Smooth muscle cell (in vitro differentiated cells): ENCODE measurements around the gene TRIM50. TPM values are rescaled to one million over a fixed set of nuclear protein-coding genes. Genes with fewer than 3 reads are reported as not detected.
"Not testable (repeated sequence)": the region's sequence is repeated elsewhere in the genome, so short reads cannot be mapped to it uniquely, and the experiment has no call there.

Source experiments
- DNase-seq: peaks from one replicate; lab custom pipeline; 2025; ENCODE audit not compliant: unreplicated experiment; lab: John Stamatoyannopoulos, UW
- H2AFZ ChIP-seq: fragments of 200-600 bp; sonication (generic); 2 replicates; pipeline ENCODE4 v1.6.0; 2016; ENCODE audit warnings: antibody characterized with exemption, low read depth, mild to moderate bottlenecking
- H3F3A ChIP-seq: fragments of 200-600 bp; sonication (generic); 2 replicates; pipeline ENCODE4 v1.6.0; 2017; ENCODE audit warnings: antibody characterized with exemption, low read depth
- H3K27ac ChIP-seq: fragments of 200-600 bp; sonication (generic); 2 replicates; pipeline ENCODE4 v1.5.1; 2016; ENCODE audit warnings: low read depth, mild to moderate bottlenecking
- H3K27me3 ChIP-seq: fragments of 200-600 bp; sonication (generic); 2 replicates; pipeline ENCODE4 v1.6.1; 2016; ENCODE audit warnings: low read depth, mild to moderate bottlenecking
- H3K36me3 ChIP-seq: fragments of 200-600 bp; sonication (generic); 2 replicates; pipeline ENCODE4 v1.5.1; 2016; ENCODE audit warnings: low read depth
- H3K4me1 ChIP-seq: fragments of 200-600 bp; sonication (generic); 2 replicates; pipeline ENCODE4 v1.5.1; 2016; ENCODE audit warnings: low read depth
- H3K4me2 ChIP-seq: fragments of 200-600 bp; sonication (generic); 2 replicates; pipeline ENCODE4 v1.6.0; 2016; ENCODE audit warnings: mild to moderate bottlenecking
- H3K4me3 ChIP-seq: fragments of 200-600 bp; sonication (generic); 2 replicates; pipeline ENCODE4 v1.5.1; 2016; ENCODE audit warnings: mild to moderate bottlenecking
- H3K79me2 ChIP-seq: fragments of 200-600 bp; sonication (generic); 2 replicates; pipeline ENCODE4 v1.6.0; 2016; ENCODE audit warnings: low read depth, mild to moderate bottlenecking
- H3K9ac ChIP-seq: fragments of 200-600 bp; sonication (generic); 2 replicates; pipeline ENCODE4 v1.6.0; 2016; ENCODE audit warnings: low read depth
- H3K9me3 ChIP-seq: fragments of 200-600 bp; sonication (generic); replicated peaks from 2 replicates; pipeline ENCODE4 v1.5.1; 2016; ENCODE audit warnings: low read depth
- H4K20me1 ChIP-seq: fragments of 200-600 bp; sonication (generic); 2 replicates; pipeline ENCODE4 v1.6.0; 2016; ENCODE audit warnings: low read depth
- WGBS: methylation state at CpG from one replicate; pipeline ENCODE4 v1.1.7; 2016; ENCODE audit warnings: low lambda C conversion rate; 5-methylcytosine and 5-hydroxymethylcytosine counted together
- polyA plus RNA-seq: library from polyadenylated mRNA; unstranded; fragments of >200 nt; fragmentation: Nextera tagmentation; extraction: Ambion mirVana; gene quantifications from 2 replicates; pipeline ENCODE4 v1.2.1, GENCODE V29; 2016
- small RNA-seq: library from RNA; depleted of rRNA; stranded (forward); fragments of <200 nt; gene quantifications from one replicate; pipeline ENCODE3, GENCODE V24; 2014
- total RNA-seq: library from RNA; depleted of rRNA; stranded (reverse); fragments of >200 nt; gene quantifications from 2 replicates; pipeline ENCODE4 v1.2.3, GENCODE V29; 2014

Gene TRIM50
- total and polyA plus RNA-seq, 2 experiments from 2014 or later = not detected

DNA sequence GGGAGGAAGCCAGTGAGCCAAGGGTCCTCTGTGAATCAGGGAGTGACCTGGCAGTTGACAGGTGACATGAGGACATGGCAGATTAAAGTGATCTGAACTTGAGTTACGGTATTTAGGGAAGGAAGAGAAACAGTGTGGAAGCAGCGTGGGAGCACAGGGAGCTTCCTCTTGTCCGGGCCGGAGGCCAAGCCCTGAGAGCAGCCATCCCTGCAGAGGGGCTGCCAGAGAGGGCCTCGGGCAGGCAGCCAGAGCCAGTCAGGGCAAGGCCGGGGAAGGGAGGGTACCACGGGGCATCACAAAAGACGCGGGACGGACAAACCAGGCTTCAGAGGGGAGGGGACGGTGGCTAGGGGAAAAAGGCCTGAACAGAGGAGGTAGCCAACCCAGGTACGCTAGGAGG is 28.1 kb downstream of the TRIM50 start:
- H3F3A ChIP-seq, DNase-seq, H4K20me1 ChIP-seq, H3K79me2 ChIP-seq, H2AFZ ChIP-seq, H3K9ac ChIP-seq, H3K36me3 ChIP-seq, H3K9me3 ChIP-seq, H3K4me2 ChIP-seq, H3K27ac ChIP-seq, H3K27me3 ChIP-seq, H3K4me3 ChIP-seq, H3K4me1 ChIP-seq: not testable (repeated sequence)
- 100% methylated on average over 5 of the region's 12 CpGs for WGBS

DNA sequence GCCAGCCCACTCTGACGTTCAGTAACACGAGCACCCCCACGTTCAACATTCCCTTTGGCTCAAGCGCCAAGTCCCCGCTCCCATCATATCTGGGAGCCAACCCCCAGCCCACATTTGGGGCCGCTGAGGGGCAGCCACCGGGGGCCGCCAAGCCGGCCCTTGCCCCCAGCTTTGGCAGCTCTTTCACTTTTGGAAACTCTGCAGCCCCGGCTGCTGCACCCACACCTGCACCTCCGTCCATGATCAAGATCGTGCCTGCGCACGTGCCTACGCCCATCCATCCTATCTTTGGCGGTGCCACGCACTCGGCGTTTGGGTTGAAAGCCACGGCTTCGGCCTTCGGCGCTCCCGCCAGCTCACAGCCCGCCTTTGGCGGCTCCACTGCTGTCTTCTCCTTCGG is 30.2 kb downstream of the TRIM50 start:
- H3K4me2 ChIP-seq, H3K79me2 ChIP-seq, H3K27me3 ChIP-seq, DNase-seq, H2AFZ ChIP-seq, H3K9me3 ChIP-seq, H3K4me3 ChIP-seq, H3F3A ChIP-seq, H3K27ac ChIP-seq, H3K4me1 ChIP-seq, H4K20me1 ChIP-seq, H3K9ac ChIP-seq, H3K36me3 ChIP-seq: not testable (repeated sequence)
- WGBS = 93% methylated on average over 22 of the region's 27 CpGs

DNA sequence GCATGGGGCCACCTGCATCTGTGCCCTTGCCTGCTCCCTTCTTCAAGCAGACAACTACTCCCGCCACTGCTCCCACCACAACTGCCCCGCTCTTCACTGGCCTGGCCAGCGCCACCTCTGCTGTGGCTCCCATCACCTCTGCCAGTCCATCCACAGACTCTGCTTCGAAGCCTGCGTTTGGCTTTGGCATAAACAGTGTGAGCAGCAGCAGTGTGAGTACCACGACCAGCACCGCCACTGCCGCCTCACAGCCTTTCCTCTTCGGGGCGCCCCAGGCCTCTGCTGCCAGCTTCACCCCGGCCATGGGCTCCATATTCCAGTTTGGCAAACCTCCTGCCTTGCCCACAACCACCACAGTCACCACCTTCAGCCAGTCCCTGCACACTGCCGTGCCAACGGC is 30.6 kb downstream of the TRIM50 start:
- not testable (repeated sequence) for H3K9me3 ChIP-seq, DNase-seq, H3K36me3 ChIP-seq, H3K79me2 ChIP-seq, H3K4me2 ChIP-seq, H2AFZ ChIP-seq, H3K4me1 ChIP-seq, H3K27ac ChIP-seq, H3K9ac ChIP-seq, H3F3A ChIP-seq, H3K27me3 ChIP-seq, H4K20me1 ChIP-seq, H3K4me3 ChIP-seq
- no CpG with 5 or more reads among the region's 13 CpGs for WGBS

DNA sequence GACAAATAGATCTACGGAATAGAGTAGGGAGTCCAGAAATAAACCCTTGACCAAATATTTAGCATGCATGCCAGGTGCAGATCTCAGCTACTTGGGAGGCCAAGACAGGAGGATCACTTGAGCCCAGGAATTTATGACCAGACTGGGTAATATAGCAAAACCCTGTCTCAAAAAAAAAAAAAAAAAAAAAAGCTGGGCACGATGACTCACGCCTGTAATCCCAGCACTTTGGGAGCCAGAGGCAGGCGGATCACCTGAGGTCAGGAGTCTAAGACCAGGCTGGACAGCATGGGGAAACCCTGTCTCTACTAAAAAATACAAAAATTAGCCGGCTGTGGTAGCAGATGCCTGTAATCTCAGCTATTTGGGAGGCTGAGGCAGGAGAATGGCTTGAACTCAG is 50.7 kb downstream of the TRIM50 start:
- not testable (repeated sequence) for H3K36me3 ChIP-seq, DNase-seq, H3K9ac ChIP-seq, H3K4me1 ChIP-seq, H3F3A ChIP-seq, H3K27me3 ChIP-seq, H3K79me2 ChIP-seq, H3K9me3 ChIP-seq, H4K20me1 ChIP-seq, H3K4me2 ChIP-seq, H3K4me3 ChIP-seq, H3K27ac ChIP-seq, H2AFZ ChIP-seq
- 73% methylated on average over 3 of the region's 5 CpGs for WGBS

DNA sequence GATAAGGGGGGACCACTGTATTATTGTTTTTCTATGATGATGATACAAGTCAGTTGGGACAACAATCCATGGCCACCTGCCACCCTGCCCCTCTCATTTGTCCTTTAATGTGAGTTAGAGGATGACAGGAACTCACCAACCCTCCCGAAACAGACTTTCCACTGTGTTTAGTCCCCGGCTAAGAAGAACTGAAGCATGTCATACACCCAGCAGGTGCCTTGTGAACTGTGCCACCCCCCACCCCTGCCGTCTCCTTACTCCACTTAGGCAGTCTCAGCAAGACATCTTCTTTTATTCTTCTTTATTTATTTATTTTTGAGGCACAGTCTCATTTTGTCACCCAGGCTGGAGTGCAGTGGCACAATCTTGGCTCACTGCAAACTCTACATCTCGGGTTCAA is 60.1 kb downstream of the TRIM50 start:
- not testable (repeated sequence) for H3K9me3 ChIP-seq, H3K9ac ChIP-seq, H3K4me2 ChIP-seq, H3K36me3 ChIP-seq, H4K20me1 ChIP-seq, H3K27me3 ChIP-seq, H3K4me1 ChIP-seq, H2AFZ ChIP-seq, H3K4me3 ChIP-seq, H3K79me2 ChIP-seq, H3K27ac ChIP-seq, H3F3A ChIP-seq, DNase-seq
- whole genome bisulfite sequencing = 92% methylated on average over 4 of the region's 4 CpGs

DNA sequence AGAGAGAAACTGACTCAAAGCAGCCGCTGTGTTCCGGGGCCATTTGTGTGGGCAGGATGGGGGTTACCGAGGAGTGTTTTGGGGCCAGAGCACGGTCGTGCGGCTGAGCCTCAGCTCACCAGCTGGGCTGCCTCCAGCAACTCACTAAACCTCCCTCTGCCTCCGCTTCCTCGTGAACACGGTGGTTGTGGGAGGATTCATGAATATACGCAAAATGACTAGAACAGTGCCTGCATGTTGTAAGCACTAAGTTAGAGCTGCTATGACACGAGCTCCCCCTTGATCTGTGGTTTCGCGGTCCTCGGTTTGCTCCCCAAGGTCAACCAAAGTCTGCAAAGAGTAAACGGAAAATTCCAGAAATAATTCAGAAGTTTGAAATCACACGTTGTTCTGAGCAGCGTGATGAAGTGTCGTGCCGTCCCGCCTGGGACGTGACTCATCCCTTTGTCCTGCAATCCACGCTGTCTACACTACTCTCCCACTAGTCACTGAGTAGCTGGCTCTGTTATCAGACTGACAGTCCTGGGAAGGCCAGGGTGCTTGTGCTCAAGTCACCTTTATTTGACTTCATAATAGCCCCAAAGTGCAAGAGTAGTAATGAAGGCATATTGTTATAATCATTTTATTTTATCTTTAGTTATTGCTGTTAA is 61.0 kb downstream of the TRIM50 start:
- not testable (repeated sequence) for H3F3A ChIP-seq, H3K9ac ChIP-seq, H3K36me3 ChIP-seq, H3K27ac ChIP-seq, H3K27me3 ChIP-seq, H4K20me1 ChIP-seq, H2AFZ ChIP-seq, H3K79me2 ChIP-seq, H3K4me3 ChIP-seq, DNase-seq, H3K4me1 ChIP-seq, H3K9me3 ChIP-seq, H3K4me2 ChIP-seq
- WGBS = no CpG with 5 or more reads among the region's 22 CpGs

Small RNA genes within 50 kb of the gene (small RNA-seq; reads per million reads assigned to genes)
- not detected for gene RNU6-1080P

Other genes with a start within 250 kb of the TRIM50 start
- not detected in 2 replicates for gene SPDYE9, start 242.0 kb downstream of the TRIM50 start, total RNA-seq
- gene SPDYE9, start 242.0 kb downstream of the TRIM50 start, polyA plus RNA-seq = 0.31 TPM in 1 of 2 replicates, not detected in the other
- 16.9 and 25.2 TPM in 2 replicates for gene NSUN5, start 19.3 kb downstream of the TRIM50 start, total RNA-seq
- gene NSUN5, start 19.3 kb downstream of the TRIM50 start, polyA plus RNA-seq = 38.1 and 47.9 TPM in 2 replicates
- gene FKBP6, start 79 bp upstream of the TRIM50 start, total RNA-seq = not detected in 2 replicates
- gene FKBP6, start 79 bp upstream of the TRIM50 start, polyA plus RNA-seq = not detected in 2 replicates
- 0.58 and 1.3 TPM in 2 replicates for gene FZD9, start 105.7 kb upstream of the TRIM50 start, total RNA-seq
- gene FZD9, start 105.7 kb upstream of the TRIM50 start, polyA plus RNA-seq = 1.6 and 3.3 TPM in 2 replicates
- 43.9 and 48.8 TPM in 2 replicates for gene BAZ1B, start 194.2 kb upstream of the TRIM50 start, total RNA-seq
- gene BAZ1B, start 194.2 kb upstream of the TRIM50 start, polyA plus RNA-seq = 20.1 and 23.9 TPM in 2 replicates
- gene BCL7B, start 229.6 kb upstream of the TRIM50 start, total RNA-seq = 16.0 and 31.9 TPM in 2 replicates
- gene BCL7B, start 229.6 kb upstream of the TRIM50 start, polyA plus RNA-seq = 30.7 and 37.9 TPM in 2 replicates